GM19043 (cell line): ENCODE measurements around the gene APOBEC4.
A peak's percentile ranks its signal among the peaks of the same experiment; 100 is the strongest.

Experiments used
- ATAC-seq: cut with Tn5 transposase; IDR thresholded peaks from one replicate; pipeline ENCODE4 v1.9.1; 2021; ENCODE audit warnings: low read depth; ENCODE audit not compliant: unreplicated experiment

APOBEC4 gene

GRCh38 chr1:183607322-183607980, 45.7 kb downstream of the APOBEC4 start:
- ATAC-seq, result peak; percentile 43

- no peak for ATAC-seq
Measured at GRCh38 chr1:183605904-183606303, 47.2 kb downstream of the APOBEC4 start.

GRCh38 chr1:183604815-183605214, 48.3 kb downstream of the APOBEC4 start:
- no peak for ATAC-seq

- peak; percentile 39 for ATAC-seq
Measured at GRCh38 chr1:183604038-183604808, 48.9 kb downstream of the APOBEC4 start.

- ATAC-seq, result no peak
Measured at GRCh38 chr1:183602510-183602909, 50.6 kb downstream of the APOBEC4 start.

- no peak for ATAC-seq
Measured at GRCh38 chr1:183600634-183601033, 52.5 kb downstream of the APOBEC4 start.

GRCh38 chr1:183600136-183600535, 53.0 kb downstream of the APOBEC4 start:
- no peak for ATAC-seq

- ATAC-seq, result peak; percentile 59
Measured at GRCh38 chr1:183598386-183598785, 54.7 kb downstream of the APOBEC4 start.

- ATAC-seq, result no peak
Measured at GRCh38 chr1:183597656-183598347, 55.3 kb downstream of the APOBEC4 start.

- no peak for ATAC-seq
Measured at GRCh38 chr1:183596500-183596899, 56.6 kb downstream of the APOBEC4 start.
